Spleen (tissue), 11 donors: ENCODE results near the gene DNAJC16. TPM values are rescaled to one million over a fixed set of nuclear protein-coding genes. Genes with fewer than 3 reads are reported as not detected.

Experiments
- DNase-seq: peaks from one replicate; pipeline ENCODE4 v3.0.0-alpha.2; 2020
- H3K27ac ChIP-seq, 8 donors: fragments of 200-600 bp; sonication (generic) in 7 of 8; 1 replicate in 4 of 8; 2 replicates in 4 of 8; pipeline versions ENCODE4 v1.5.0 to v1.8.0; 2016 to 2021; ENCODE audit warnings: inconsistent platforms in 4 of 8, mild to moderate bottlenecking in 4 of 8, moderate library complexity in 1 of 8
- H3K27me3 ChIP-seq, 7 donors: fragments of 200-600 bp; sonication (generic) in 6 of 7; replicated peaks in 1 of 7; 1 replicate in 4 of 7; 2 replicates in 3 of 7; pipeline versions ENCODE4 v1.5.0 to v1.8.0; 2016 to 2021; ENCODE audit warnings: inconsistent platforms in 3 of 7, mild to moderate bottlenecking in 1 of 7
- H3K36me3 ChIP-seq, 6 donors: fragments of 200-600 bp; sonication (generic) in 5 of 6; 1 replicate in 4 of 6; 2 replicates in 2 of 6; pipeline versions ENCODE4 v1.5.0 to v1.8.0; 2016 to 2021; ENCODE audit warnings: inconsistent platforms in 2 of 6
- H3K4me1 ChIP-seq, 6 donors: fragments of 200-600 bp; sonication (generic) in 5 of 6; 1 replicate in 3 of 6; 2 replicates in 3 of 6; pipeline versions ENCODE4 v1.5.0 to v1.8.0; 2016 to 2021; ENCODE audit warnings: inconsistent platforms in 3 of 6
- H3K4me3 ChIP-seq, 8 donors: fragments of 200-600 bp; sonication (generic) in 7 of 8; 1 replicate in 4 of 8; 2 replicates in 4 of 8; pipeline versions ENCODE4 v1.5.0 to v1.8.0; 2016 to 2021; ENCODE audit warnings: inconsistent platforms in 4 of 8, mild to moderate bottlenecking in 4 of 8, moderate library complexity in 2 of 8
- H3K9me3 ChIP-seq, 8 donors: fragments of 200-600 bp; sonication (generic) in 7 of 8; 1 replicate in 4 of 8; 2 replicates in 4 of 8; pipeline versions ENCODE4 v1.5.0 to v1.8.0; 2016 to 2021; ENCODE audit warnings: inconsistent platforms in 4 of 8
- POLR2A ChIP-seq, 3 donors: fragments of 450-650 bp; IDR thresholded peaks; one replicate each; pipeline ENCODE4 v1.5.1; 2017; ENCODE audit warnings: antibody characterized with exemption in 3 of 3, mild to moderate bottlenecking in 1 of 3
- POLR2AphosphoS5 ChIP-seq, 3 donors: sonication (generic); formaldehyde crosslinking; IDR thresholded peaks; one replicate each; pipeline ENCODE4 v1.5.1; 2017; ENCODE audit warnings: antibody characterized with exemption in 3 of 3
- WGBS, 5 donors: extraction: QIAGEN DNeasy Blood & Tissue Kit in 3 of 5; methylation state at CpG; one replicate each; pipeline versions ENCODE4 v1.1.5 to v1.1.7; 2013 to 2018; 5-methylcytosine and 5-hydroxymethylcytosine counted together
- intact Hi-C: fragments of 100-400 bp; cut with DNase I; formaldehyde crosslinking; loops from one replicate; pipeline ENCODE4 v1.15.0; 2023; ENCODE audit warnings: low total_unique reads
- polyA plus RNA-seq, 3 donors: library from polyadenylated mRNA; stranded (reverse); fragments of 200-250 nt; gene quantifications; one replicate each; pipeline ENCODE4 v1.2.1, GENCODE V29; 2013
- total RNA-seq, 7 donors: library from RNA; depleted of rRNA in 3 of 7; stranded (reverse); fragments of >200 nt in 3 of 7; fragmentation: NEBNext Ultra II Directional in 4 of 7; extraction: Animal tissue kit (Norgen Biotek cat#: 25700) in 4 of 7; gene quantifications; one replicate each; pipeline versions ENCODE4 v1.1.0 to v1.2.1, GENCODE V29; 2016 to 2021
- TF ChIP-seq, protein P1 (sequence below), 11 experiments: fragments of 200-600 bp in 7 of 11; fragments of 450-650 bp in 4 of 11; sonication (generic) in 4 of 11; IDR thresholded peaks in 8 of 11; conservative IDR thresholded peaks in 3 of 11; 1 replicate in 7 of 11; 2 replicates in 4 of 11; pipeline versions ENCODE4 v1.4.0 to v1.8.0; 2016 to 2021; ENCODE audit warnings: antibody characterized with exemption in 11 of 11, inconsistent platforms in 4 of 11, mild to moderate bottlenecking in 1 of 11
- donor health status: healthy with polysubstance abuse.
- donor health status: DM: no; HTN: no; CAD: no; lungs with moderate emphysema.
- donor health status: DM: no; HTN: no; CAD: no.
- donor health status: Bipolar disorder and iron deficiency.
- donor health status: healthy.
- donor health status: DM: no; HTN: no; CAD: no.
- donor health status: DM: yes; HTN: yes; CAD: no.

The DNAJC16 gene
- total and polyA plus RNA-seq, 10 donors = 3.7 to 23.0 (median 18.0) TPM

DNA sequence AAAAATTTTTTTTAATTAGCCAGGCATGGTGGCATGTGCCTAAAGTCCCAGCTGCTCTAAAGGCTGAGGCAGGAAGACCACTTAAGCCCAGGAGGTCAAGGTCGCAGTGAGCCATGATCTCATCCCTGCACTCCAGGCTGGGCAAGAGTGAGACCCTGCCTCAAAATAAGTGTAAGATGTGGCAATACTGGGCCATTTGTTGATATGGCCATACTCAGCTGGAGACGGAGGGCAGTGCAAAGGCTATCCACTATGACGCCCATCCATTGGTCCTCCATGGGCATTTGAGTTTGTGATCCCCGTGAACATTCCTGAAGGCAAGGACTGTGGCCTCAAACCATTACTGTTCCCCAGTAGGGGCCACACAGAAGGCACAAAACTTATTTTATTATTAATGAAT is 4.1 kb upstream of the DNAJC16 start:
- TF ChIP-seq POLR2AphosphoS5 (IDR thresholded peaks at IDR 0.05) (no peak), POLR2A (IDR thresholded peaks at IDR 0.05) (no peak)
- TF ChIP-seq, protein P1, sequence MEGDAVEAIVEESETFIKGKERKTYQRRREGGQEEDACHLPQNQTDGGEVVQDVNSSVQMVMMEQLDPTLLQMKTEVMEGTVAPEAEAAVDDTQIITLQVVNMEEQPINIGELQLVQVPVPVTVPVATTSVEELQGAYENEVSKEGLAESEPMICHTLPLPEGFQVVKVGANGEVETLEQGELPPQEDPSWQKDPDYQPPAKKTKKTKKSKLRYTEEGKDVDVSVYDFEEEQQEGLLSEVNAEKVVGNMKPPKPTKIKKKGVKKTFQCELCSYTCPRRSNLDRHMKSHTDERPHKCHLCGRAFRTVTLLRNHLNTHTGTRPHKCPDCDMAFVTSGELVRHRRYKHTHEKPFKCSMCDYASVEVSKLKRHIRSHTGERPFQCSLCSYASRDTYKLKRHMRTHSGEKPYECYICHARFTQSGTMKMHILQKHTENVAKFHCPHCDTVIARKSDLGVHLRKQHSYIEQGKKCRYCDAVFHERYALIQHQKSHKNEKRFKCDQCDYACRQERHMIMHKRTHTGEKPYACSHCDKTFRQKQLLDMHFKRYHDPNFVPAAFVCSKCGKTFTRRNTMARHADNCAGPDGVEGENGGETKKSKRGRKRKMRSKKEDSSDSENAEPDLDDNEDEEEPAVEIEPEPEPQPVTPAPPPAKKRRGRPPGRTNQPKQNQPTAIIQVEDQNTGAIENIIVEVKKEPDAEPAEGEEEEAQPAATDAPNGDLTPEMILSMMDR (IDR thresholded peaks at IDR 0.05 in 8 of 11, conservative IDR thresholded peaks at IDR 0.05 in 3 of 11) = no peak
- H3K27ac ChIP-seq = no peak overlapping the region
- no peaks in the 10 kb centered on the region for H3K27me3 ChIP-seq
- H3K4me3 ChIP-seq = no peak overlapping the region
- DNase-seq = no peak
- peaks cover 0 to 8% (median 0%) of the 10 kb centered on the region in 6 donors for H3K36me3 ChIP-seq
- H3K9me3 ChIP-seq = no peaks in the 10 kb centered on the region
- H3K4me1 ChIP-seq = peaks cover 16 to 44% (median 34%) of the 10 kb centered on the region in 6 donors
- intact Hi-C loops = loop anchor here (10.0 kb wide), 1 partner anchor 92 kb away; the partner anchor contains the start of gene DDI2
- WGBS, 5 donors = 88 to 96% (median 94%) methylated on average over 4 of the region's 4 CpGs

DNA sequence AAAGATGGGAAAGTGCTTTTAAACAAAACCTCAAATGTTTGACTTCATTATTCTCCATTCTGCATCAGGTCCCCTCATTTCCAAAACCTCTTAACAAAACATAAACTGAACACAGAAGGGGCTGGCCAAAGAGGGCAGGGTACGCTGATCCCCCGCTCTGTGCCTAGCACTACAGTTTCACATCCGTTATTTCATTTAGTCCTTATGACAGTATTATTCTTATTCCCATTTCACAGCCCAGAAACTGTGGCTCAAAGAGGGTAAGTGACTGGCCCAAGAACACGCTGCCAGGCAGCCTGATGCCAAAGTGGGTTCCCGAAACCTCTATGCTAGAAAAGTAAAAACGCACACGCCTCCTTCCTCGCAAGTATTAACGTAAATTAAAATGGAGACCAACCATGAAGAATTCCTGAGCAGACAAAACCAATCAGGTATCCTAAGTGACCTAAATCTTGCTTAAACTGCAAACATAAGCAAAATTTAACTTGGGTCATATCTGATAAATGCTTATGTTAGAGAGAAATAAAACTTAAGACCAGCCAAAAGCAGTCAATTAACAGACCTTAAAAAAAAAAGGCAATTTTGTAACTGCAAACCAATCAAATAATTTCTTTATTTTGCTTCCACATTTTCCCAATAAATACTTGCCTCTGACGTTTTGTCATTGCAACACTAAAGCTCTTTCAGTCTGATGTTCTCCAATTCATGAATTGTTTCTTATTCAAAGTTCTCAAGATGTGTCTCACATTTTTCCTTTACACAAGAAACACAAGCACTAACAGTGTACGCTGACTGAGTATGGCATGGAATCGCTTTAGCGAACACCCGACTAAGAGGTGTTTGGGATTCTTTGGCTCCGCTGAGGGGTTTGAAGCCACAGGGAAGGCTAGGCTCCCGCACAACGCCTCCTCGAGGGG is 3.3 kb upstream of the DNAJC16 start:
- no peaks in the 10 kb centered on the region for H3K9me3 ChIP-seq
- intact Hi-C loops = loop anchor here (10.0 kb wide), 1 partner anchor 91 kb away; the partner anchor contains the start of gene DDI2
- no peak for DNase-seq
- H3K36me3 ChIP-seq = no peaks in the 10 kb centered on the region
- WGBS, 5 donors = 41 to 44% (median 43%) methylated on average over 18 of the region's 18 CpGs
- H3K4me3 ChIP-seq = peak overlapping the region; percentile 62 to 90 (median 72)
- no peaks in the 10 kb centered on the region for H3K27me3 ChIP-seq
- H3K4me1 ChIP-seq = peaks cover 19 to 52% (median 42%) of the 10 kb centered on the region in 6 donors
- TF ChIP-seq POLR2AphosphoS5 (IDR thresholded peaks at IDR 0.05) (no peak), POLR2A (IDR thresholded peaks at IDR 0.05) (no peak)
- TF ChIP-seq, protein P1 (IDR thresholded peaks at IDR 0.05 in 8 of 11, conservative IDR thresholded peaks at IDR 0.05 in 3 of 11) = no peak
- peak overlapping the region; percentile 90 to 99 (median 96) for H3K27ac ChIP-seq

DNA sequence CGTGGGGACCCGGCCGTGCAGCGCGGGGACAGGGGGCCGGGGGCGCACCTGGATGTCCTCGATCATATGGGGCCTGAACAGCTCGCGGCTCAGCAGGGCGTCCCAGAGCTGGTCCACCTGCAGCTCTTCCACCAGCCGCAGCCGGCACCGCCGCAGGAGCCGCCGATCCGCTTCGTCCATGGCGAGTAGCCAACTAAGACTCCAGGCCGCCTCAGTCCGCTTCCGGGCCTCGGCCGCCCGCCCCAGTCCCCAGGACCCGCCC is 2.7 kb upstream of the DNAJC16 start, which contains the start of gene CASP9:
TSS of gene CASP9 (minus strand) at position 195 of the 262 bp plus-strand sequence. CDS start at position 180, 15 bp downstream.
- no peaks in the 10 kb centered on the region for H3K27me3 ChIP-seq
- TF ChIP-seq POLR2A (IDR thresholded peaks at IDR 0.05) (peak in 1 of 3 donors; percentile 49), POLR2AphosphoS5 (IDR thresholded peaks at IDR 0.05) (peak; percentile 74 to 86 (median 84))
- TF ChIP-seq, protein P1 (IDR thresholded peaks at IDR 0.05 in 8 of 11, conservative IDR thresholded peaks at IDR 0.05 in 3 of 11) = peak in 1 of 11 experiments; percentile 22
- peak within 1 kb of the TSS; percentile 62 to 92 (median 77) for H3K4me3 ChIP-seq
- peak within 1 kb of the TSS; percentile 90 to 99 (median 96) for H3K27ac ChIP-seq
- intact Hi-C loops = loop anchor here (10.0 kb wide), 1 partner anchor 91 kb away; the partner anchor contains the start of gene DDI2
- peaks cover 19 to 58% (median 44%) of the 10 kb centered on the region in 6 donors for H3K4me1 ChIP-seq
- no peak for DNase-seq
- no peaks in the 10 kb centered on the region for H3K9me3 ChIP-seq
- WGBS, 5 donors = 0 to 1% (median 1%) methylated on average over 1 to 27 of the region's 27 CpGs
- H3K36me3 ChIP-seq = peaks cover 0 to 3% (median 0%) of the 10 kb centered on the region in 6 donors
